Measurements from ENCODE around the gene NYAP2. TPM values are rescaled to one million over a fixed set of nuclear protein-coding genes. Genes with fewer than 3 reads are reported as not detected.

NYAP2 gene
- total RNA-seq, 1 donor, result not detected

GRCh38 chr2:225683258-225683657, 283.7 kb downstream of the NYAP2 start:
- no peak for DNase-seq (ENCODE audit: low read depth)
- H3K4me3 ChIP-seq (ENCODE audit: low read depth, low read length), result no peak overlapping the region
- TF ChIP-seq, protein P1, sequence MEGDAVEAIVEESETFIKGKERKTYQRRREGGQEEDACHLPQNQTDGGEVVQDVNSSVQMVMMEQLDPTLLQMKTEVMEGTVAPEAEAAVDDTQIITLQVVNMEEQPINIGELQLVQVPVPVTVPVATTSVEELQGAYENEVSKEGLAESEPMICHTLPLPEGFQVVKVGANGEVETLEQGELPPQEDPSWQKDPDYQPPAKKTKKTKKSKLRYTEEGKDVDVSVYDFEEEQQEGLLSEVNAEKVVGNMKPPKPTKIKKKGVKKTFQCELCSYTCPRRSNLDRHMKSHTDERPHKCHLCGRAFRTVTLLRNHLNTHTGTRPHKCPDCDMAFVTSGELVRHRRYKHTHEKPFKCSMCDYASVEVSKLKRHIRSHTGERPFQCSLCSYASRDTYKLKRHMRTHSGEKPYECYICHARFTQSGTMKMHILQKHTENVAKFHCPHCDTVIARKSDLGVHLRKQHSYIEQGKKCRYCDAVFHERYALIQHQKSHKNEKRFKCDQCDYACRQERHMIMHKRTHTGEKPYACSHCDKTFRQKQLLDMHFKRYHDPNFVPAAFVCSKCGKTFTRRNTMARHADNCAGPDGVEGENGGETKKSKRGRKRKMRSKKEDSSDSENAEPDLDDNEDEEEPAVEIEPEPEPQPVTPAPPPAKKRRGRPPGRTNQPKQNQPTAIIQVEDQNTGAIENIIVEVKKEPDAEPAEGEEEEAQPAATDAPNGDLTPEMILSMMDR (IDR thresholded peaks at IDR 0.05; ENCODE audit: insufficient read depth, low read length), result no peak

- TF ChIP-seq, protein P1 (IDR thresholded peaks at IDR 0.05; ENCODE audit: insufficient read depth, low read length), result no peak
- H3K4me3 ChIP-seq (ENCODE audit: low read depth, low read length), result no peak overlapping the region
- no peak for DNase-seq (ENCODE audit: low read depth)
Observed at GRCh38 chr2:225690153-225690552, 290.6 kb downstream of the NYAP2 start.

- no peak overlapping the region for H3K4me3 ChIP-seq (ENCODE audit: low read depth, low read length)
Observed at GRCh38 chr2:225691711-225692110, 292.2 kb downstream of the NYAP2 start.

DNA sequence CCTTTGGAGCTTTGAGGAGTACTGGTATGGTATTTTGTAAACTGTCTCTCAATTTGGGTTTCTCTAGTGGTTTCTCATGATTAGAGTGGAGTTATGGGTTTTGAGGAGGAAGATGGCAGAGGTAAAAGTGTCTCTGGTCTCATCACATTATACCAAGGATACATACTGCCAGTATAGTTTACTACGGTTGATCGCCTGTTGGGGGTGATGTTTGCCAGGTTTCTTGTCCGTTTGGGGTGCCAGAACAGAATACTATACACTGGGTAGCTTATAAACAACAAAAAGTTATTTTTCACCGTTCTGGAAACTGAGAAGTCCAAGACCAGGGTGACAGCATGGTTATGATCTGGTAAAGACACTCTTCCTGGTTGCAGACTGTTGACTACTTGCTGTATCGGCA, 293.7 kb downstream of the NYAP2 start:
- H3K4me3 ChIP-seq (ENCODE audit: low read depth, low read length), result no peak overlapping the region
- no peak for DNase-seq (ENCODE audit: low read depth)
- TF ChIP-seq, protein P1 (IDR thresholded peaks at IDR 0.05; ENCODE audit: insufficient read depth, low read length), result no peak

More at GRCh38 chr2:225691711-225692110, 292.2 kb downstream of the NYAP2 start:
- no peak for DNase-seq (ENCODE audit: low read depth)
- TF ChIP-seq, protein P1 (IDR thresholded peaks at IDR 0.05; ENCODE audit: insufficient read depth, low read length), result no peak

DNA sequence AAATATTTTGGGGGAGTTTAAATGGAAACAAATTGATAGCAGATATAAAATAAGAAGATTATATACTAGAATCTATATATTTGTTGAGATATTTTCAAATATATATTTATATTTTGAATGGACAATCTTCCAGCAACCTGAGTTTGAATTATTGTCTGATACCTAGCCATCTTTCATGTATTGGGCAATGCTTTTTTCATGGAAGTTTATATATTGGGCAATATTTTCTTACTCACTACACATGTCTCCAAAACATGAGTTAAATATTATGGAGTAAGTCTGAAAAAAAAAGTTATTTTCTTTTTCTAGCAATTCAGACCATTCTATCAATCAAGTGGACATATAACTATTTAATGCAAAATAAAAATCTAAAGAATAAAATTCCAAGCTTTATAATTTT, 295.2 kb downstream of the NYAP2 start:
- TF ChIP-seq, protein P1 (IDR thresholded peaks at IDR 0.05; ENCODE audit: insufficient read depth, low read length), result no peak
- no peak overlapping the region for H3K4me3 ChIP-seq (ENCODE audit: low read depth, low read length)
- no peak for DNase-seq (ENCODE audit: low read depth)

GRCh38 chr2:225697936-225698335, 298.4 kb downstream of the NYAP2 start:
- H3K4me3 ChIP-seq (ENCODE audit: low read depth, low read length), result no peak overlapping the region
- TF ChIP-seq, protein P1 (IDR thresholded peaks at IDR 0.05; ENCODE audit: insufficient read depth, low read length), result no peak
- no peak for DNase-seq (ENCODE audit: low read depth)

Small RNA genes lying within 50 kb of the gene (small RNA-seq; reads per million reads assigned to genes)
- gene AC016717.1, result not detected
